ENCODE measurements around the gene TUBB4A.

The TUBB4A gene

GRCh38 chr19:6450166-6450565 lies 51.9 kb downstream of the TUBB4A start:
- no peak overlapping the region for H3K4me3 ChIP-seq (ENCODE audit: low read depth, low read length)
- no peak for TF ChIP-seq CTCF (IDR thresholded peaks at IDR 0.05; ENCODE audit: borderline replicate concordance, insufficient read depth, low read depth, low read length)

GRCh38 chr19:6448045-6448444 lies 54.1 kb downstream of the TUBB4A start:
- TF ChIP-seq CTCF (IDR thresholded peaks at IDR 0.05; ENCODE audit: borderline replicate concordance, insufficient read depth, low read depth, low read length): no peak
- no peak overlapping the region for H3K4me3 ChIP-seq (ENCODE audit: low read depth, low read length)

- H3K4me3 ChIP-seq (ENCODE audit: low read depth, low read length): no peak overlapping the region
- TF ChIP-seq CTCF (IDR thresholded peaks at IDR 0.05; ENCODE audit: borderline replicate concordance, insufficient read depth, low read depth, low read length): no peak
Observed at GRCh38 chr19:6446452-6446851, 55.7 kb downstream of the TUBB4A start.
